Measurements from ENCODE around the gene RAB3C. TPM values are rescaled to one million over a fixed set of nuclear protein-coding genes. Genes with fewer than 3 reads are reported as not detected.

RAB3C gene
- total RNA-seq, 2 experiments from 2014 or later: not detected

GRCh38 chr5:58666598-58667581 lies 84.0 kb downstream of the RAB3C start:
- ChIA-PET POLR2A (no interaction called here), CTCF (no interaction called here)
- Mint-ChIP-seq H3K36me3 (no peaks in the 10 kb centered on the region), H3K4me1 (ENCODE audit: low read depth) (no peaks in the 10 kb centered on the region), H3K4me3 (no peak overlapping the region), H3K27ac (no peak overlapping the region), H3K9me3 (no peaks in the 10 kb centered on the region), H3K27me3 (peaks cover 1% of the 10 kb centered on the region)
- intact Hi-C loops (cut with micrococcal nuclease): no loop called here
- no peak for DNase-seq

GRCh38 chr5:58670582-58670981 lies 87.7 kb downstream of the RAB3C start:
- H3K9me3 Mint-ChIP-seq: no peaks in the 10 kb centered on the region
- H3K27ac Mint-ChIP-seq: no peak overlapping the region
- intact Hi-C loops (cut with micrococcal nuclease): no loop called here
- CTCF ChIA-PET: no interaction called here
- no peaks in the 10 kb centered on the region for H3K27me3 Mint-ChIP-seq
- no peak overlapping the region for H3K4me3 Mint-ChIP-seq
- no peaks in the 10 kb centered on the region for H3K4me1 Mint-ChIP-seq (ENCODE audit: low read depth)
- H3K36me3 Mint-ChIP-seq: no peaks in the 10 kb centered on the region
- DNase-seq: no peak
- POLR2A ChIA-PET: no interaction called here

GRCh38 chr5:58671155-58671554 lies 88.3 kb downstream of the RAB3C start:
- CTCF ChIA-PET: no interaction called here
- intact Hi-C loops (cut with micrococcal nuclease): no loop called here
- POLR2A ChIA-PET: no interaction called here
- H3K4me1 Mint-ChIP-seq (ENCODE audit: low read depth): no peaks in the 10 kb centered on the region
- H3K36me3 Mint-ChIP-seq: no peaks in the 10 kb centered on the region
- H3K9me3 Mint-ChIP-seq: no peaks in the 10 kb centered on the region
- no peak overlapping the region for H3K4me3 Mint-ChIP-seq
- no peak overlapping the region for H3K27ac Mint-ChIP-seq
- no peak for DNase-seq
- no peaks in the 10 kb centered on the region for H3K27me3 Mint-ChIP-seq

DNA sequence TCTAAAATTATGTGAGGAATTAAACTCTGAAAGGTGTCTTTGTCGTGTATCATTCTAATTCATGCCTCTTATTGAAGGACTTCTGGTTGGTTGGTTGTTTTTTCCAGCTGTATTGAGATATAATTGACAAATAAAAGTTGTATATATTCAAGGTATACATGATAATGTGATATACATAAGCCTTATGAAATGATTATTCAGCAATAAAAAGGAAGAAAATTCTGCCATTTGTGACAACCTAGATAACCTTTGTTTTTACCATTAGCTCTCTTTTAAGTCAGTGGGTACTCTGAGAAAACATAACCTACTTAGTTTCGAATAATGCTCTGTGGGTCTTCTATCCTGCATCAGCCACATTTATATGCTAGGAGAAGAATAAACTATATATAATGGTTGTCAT lies 89.6 kb downstream of the RAB3C start:
- H3K36me3 Mint-ChIP-seq: no peaks in the 10 kb centered on the region
- ChIA-PET POLR2A (no interaction called here), CTCF (no interaction called here)

GRCh38 chr5:58674070-58674469 lies 91.2 kb downstream of the RAB3C start:
- Mint-ChIP-seq H3K4me1 (ENCODE audit: low read depth) (no peaks in the 10 kb centered on the region), H3K27ac (no peak overlapping the region), H3K27me3 (no peaks in the 10 kb centered on the region), H3K9me3 (no peaks in the 10 kb centered on the region), H3K36me3 (no peaks in the 10 kb centered on the region), H3K4me3 (no peak overlapping the region)
- ChIA-PET POLR2A (no interaction called here), CTCF (interaction anchor here (0.9 kb wide), 1 partner anchor 278 kb away, joined by 3 read pairs; no protein-coding TSS in a partner anchor)
- no peak for DNase-seq
- intact Hi-C loops (cut with micrococcal nuclease): no loop called here

More for the DNA sequence above, 89.6 kb downstream of the RAB3C start:
- H3K9me3 Mint-ChIP-seq: no peaks in the 10 kb centered on the region
- H3K4me3 Mint-ChIP-seq: no peak overlapping the region
- no peaks in the 10 kb centered on the region for H3K27me3 Mint-ChIP-seq
- H3K4me1 Mint-ChIP-seq (ENCODE audit: low read depth): no peaks in the 10 kb centered on the region
- no peak for DNase-seq
- H3K27ac Mint-ChIP-seq: no peak overlapping the region
- intact Hi-C loops (cut with micrococcal nuclease): no loop called here

DNA sequence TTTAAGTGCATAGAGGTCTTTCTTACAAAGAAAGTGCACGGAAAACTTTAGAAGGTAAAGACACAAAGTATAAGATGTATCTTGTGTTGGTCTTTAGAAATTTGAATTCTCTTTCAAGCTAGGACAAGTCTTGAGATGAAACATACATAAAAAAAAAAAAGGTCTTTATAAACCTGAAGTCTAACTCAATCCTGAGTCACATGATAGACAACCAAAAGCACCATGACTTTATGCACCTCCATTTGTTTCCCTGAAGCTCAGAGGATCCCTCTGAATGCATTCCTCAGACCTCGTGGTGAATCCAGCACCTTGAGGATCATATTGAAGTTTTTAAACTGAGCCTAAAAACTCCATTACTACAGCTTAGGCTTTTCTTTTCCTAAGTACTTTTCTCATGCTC lies 91.8 kb downstream of the RAB3C start:
- CTCF ChIA-PET: interaction anchor here (0.9 kb wide), 1 partner anchor 277 kb away, joined by 3 read pairs; no protein-coding TSS in a partner anchor
- POLR2A ChIA-PET: no interaction called here
- H3K36me3 Mint-ChIP-seq: no peaks in the 10 kb centered on the region
- DNase-seq: no peak
- H3K27ac Mint-ChIP-seq: no peak overlapping the region
- H3K4me3 Mint-ChIP-seq: no peak overlapping the region
- intact Hi-C loops (cut with micrococcal nuclease): no loop called here
- H3K27me3 Mint-ChIP-seq: peaks cover under 1% of the 10 kb centered on the region
- no peaks in the 10 kb centered on the region for H3K4me1 Mint-ChIP-seq (ENCODE audit: low read depth)
- no peaks in the 10 kb centered on the region for H3K9me3 Mint-ChIP-seq

DNA sequence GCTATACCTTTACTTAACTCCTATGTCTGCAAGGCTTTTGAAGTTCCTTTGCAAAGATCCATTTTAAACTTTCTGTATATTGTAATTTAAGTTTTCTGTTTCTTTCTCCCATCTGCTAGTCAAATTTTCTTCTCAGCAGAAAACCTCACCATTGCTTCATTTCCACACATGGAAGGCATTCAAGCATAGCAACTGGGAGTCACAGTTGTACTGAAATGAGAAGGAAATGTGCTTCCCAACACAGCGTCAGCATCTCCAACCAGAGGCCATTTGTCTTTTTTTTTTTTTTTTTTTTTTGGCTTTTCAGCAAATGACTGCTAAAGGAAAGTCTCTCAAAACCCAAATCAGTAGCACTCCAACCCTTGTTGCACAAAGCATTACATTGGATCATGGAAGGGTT lies 92.5 kb downstream of the RAB3C start:
- Mint-ChIP-seq H3K4me3 (no peak overlapping the region), H3K36me3 (no peaks in the 10 kb centered on the region), H3K27ac (no peak overlapping the region), H3K4me1 (ENCODE audit: low read depth) (no peaks in the 10 kb centered on the region), H3K9me3 (no peaks in the 10 kb centered on the region), H3K27me3 (peaks cover 2% of the 10 kb centered on the region)
- DNase-seq: no peak
- POLR2A ChIA-PET: no interaction called here
- CTCF ChIA-PET: no interaction called here
- intact Hi-C loops (cut with micrococcal nuclease): no loop called here

GRCh38 chr5:58677650-58678049 lies 94.8 kb downstream of the RAB3C start:
- Mint-ChIP-seq H3K9me3 (no peaks in the 10 kb centered on the region), H3K27me3 (peaks cover 2% of the 10 kb centered on the region), H3K4me3 (no peak overlapping the region), H3K27ac (no peak overlapping the region), H3K36me3 (no peaks in the 10 kb centered on the region), H3K4me1 (ENCODE audit: low read depth) (peaks cover 2% of the 10 kb centered on the region)
- no peak for DNase-seq
- CTCF ChIA-PET: no interaction called here
- intact Hi-C loops (cut with micrococcal nuclease): no loop called here
- POLR2A ChIA-PET: no interaction called here

DNA sequence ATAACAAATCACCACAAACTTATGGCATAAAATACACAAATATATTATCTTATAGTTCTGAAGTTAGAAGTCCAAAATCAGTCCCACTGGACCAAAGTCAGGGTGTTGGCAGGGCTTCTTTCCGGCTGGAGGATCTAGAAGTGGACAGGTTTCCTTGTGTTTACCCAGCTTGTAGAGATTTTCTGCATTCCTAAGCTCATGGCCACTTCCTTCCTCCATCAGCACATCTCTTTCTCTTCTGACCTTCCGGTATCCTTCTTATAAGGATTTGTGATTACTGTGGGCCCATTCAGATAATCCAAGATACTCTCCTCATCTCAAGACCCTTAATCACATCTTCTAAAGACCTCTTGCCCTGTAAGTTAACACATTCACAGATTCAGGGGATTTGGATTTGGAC lies 97.6 kb downstream of the RAB3C start:
- CTCF ChIA-PET: no interaction called here
- H3K27me3 Mint-ChIP-seq: peaks cover 2% of the 10 kb centered on the region
- POLR2A ChIA-PET: no interaction called here
- peaks cover 2% of the 10 kb centered on the region for H3K4me1 Mint-ChIP-seq (ENCODE audit: low read depth)
- H3K36me3 Mint-ChIP-seq: no peaks in the 10 kb centered on the region
- no peak overlapping the region for H3K4me3 Mint-ChIP-seq
- H3K27ac Mint-ChIP-seq: no peak overlapping the region
- H3K9me3 Mint-ChIP-seq: no peaks in the 10 kb centered on the region
- DNase-seq: no peak
- intact Hi-C loops (cut with micrococcal nuclease): loop anchor here (10.0 kb wide), 1 partner anchor 114 kb away; no protein-coding TSS in a partner anchor

GRCh38 chr5:58681943-58682342 lies 99.1 kb downstream of the RAB3C start:
- Mint-ChIP-seq H3K27me3 (peaks cover 2% of the 10 kb centered on the region), H3K9me3 (no peaks in the 10 kb centered on the region), H3K36me3 (no peaks in the 10 kb centered on the region), H3K4me3 (no peak overlapping the region), H3K4me1 (ENCODE audit: low read depth) (peaks cover 2% of the 10 kb centered on the region), H3K27ac (no peak overlapping the region)
- intact Hi-C loops (cut with micrococcal nuclease): loop anchor here (10.0 kb wide), 1 partner anchor 113 kb away; no protein-coding TSS in a partner anchor
- ChIA-PET CTCF (interaction anchor here (1.2 kb wide), 1 partner anchor 167 kb away, joined by 4 read pairs; no protein-coding TSS in a partner anchor), POLR2A (no interaction called here)
- peak; percentile 10 for DNase-seq

DNA sequence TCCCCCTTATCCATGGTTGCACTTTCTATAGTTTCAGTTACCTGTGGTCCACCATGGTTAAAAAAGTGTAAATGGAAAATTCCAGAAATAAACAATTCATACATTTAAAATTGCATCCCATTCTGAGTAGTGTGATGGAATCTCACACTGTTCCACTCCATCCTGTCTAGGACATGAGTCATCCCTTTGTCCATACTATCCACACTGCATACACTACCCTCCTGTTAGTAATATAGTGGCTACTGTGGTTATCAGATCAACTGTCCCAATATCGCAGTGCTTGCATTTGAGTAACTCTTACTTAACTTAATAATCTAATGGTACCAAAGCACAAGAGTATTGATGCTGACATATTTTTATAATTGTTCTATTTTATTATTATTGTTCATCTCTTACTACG lies 100.7 kb downstream of the RAB3C start:
- CTCF ChIA-PET: no interaction called here
- Mint-ChIP-seq H3K4me3 (no peak overlapping the region), H3K27me3 (peaks cover 2% of the 10 kb centered on the region), H3K36me3 (no peaks in the 10 kb centered on the region), H3K4me1 (ENCODE audit: low read depth) (peaks cover 2% of the 10 kb centered on the region), H3K9me3 (no peaks in the 10 kb centered on the region), H3K27ac (no peak overlapping the region)
- no peak for DNase-seq
- intact Hi-C loops (cut with micrococcal nuclease): loop anchor here (10.0 kb wide), 1 partner anchor 111 kb away; no protein-coding TSS in a partner anchor
- POLR2A ChIA-PET: no interaction called here

DNA sequence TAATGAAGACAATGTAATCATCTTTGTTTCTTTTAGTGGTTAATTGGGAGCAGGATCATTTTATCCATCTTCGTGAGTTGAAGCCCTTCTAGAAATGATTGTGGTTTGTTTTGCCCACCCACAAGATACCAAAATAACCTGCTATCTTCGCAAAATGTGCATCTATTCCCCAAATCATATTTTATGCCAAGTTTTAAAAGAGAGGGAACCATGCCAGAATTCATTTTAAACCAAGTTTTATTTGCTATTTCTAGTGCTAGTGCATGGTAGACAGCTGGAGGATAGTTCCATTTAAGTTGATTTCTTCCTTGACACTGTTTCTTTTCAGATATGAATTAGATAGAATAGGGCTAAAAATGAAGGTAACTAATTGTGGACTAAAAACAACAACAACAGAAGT lies 104.2 kb downstream of the RAB3C start:
- ChIA-PET CTCF (no interaction called here), POLR2A (no interaction called here)
- Mint-ChIP-seq H3K4me1 (ENCODE audit: low read depth) (no peaks in the 10 kb centered on the region), H3K9me3 (no peaks in the 10 kb centered on the region), H3K36me3 (no peaks in the 10 kb centered on the region), H3K4me3 (no peak overlapping the region), H3K27ac (no peak overlapping the region), H3K27me3 (no peaks in the 10 kb centered on the region)
- DNase-seq: no peak
- intact Hi-C loops (cut with micrococcal nuclease): loop anchor here (10.0 kb wide), 1 partner anchor 108 kb away; no protein-coding TSS in a partner anchor

DNA sequence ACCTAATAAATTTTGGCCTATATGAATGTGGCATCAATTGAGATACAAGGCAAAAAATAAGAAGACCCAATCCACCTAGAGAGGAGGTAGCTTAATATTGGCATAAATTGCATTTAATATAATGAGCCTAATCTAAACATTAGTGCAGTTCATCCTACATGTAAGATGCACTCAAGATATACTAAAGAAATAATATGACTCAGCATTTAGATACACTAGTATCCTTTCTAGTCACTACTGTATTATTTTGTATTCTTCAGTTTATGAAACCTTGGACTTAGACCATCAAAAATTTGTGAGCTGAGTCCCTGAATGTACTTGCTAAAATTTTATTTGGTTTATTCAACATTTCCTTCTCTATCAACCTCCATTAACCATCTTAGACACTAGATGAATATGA lies 104.7 kb downstream of the RAB3C start:
- Mint-ChIP-seq H3K36me3 (no peaks in the 10 kb centered on the region), H3K4me1 (ENCODE audit: low read depth) (no peaks in the 10 kb centered on the region), H3K4me3 (no peak overlapping the region), H3K9me3 (no peaks in the 10 kb centered on the region), H3K27me3 (no peaks in the 10 kb centered on the region), H3K27ac (no peak overlapping the region)
- intact Hi-C loops (cut with micrococcal nuclease): loop anchor here (10.0 kb wide), 1 partner anchor 107 kb away; no protein-coding TSS in a partner anchor
- POLR2A ChIA-PET: no interaction called here
- no peak for DNase-seq
- CTCF ChIA-PET: no interaction called here

All from activated CD4-positive, alpha-beta memory T cell treated with anti-CD3 and anti-CD28 coated beads for 36 hours (primary cell).